Measurements from ENCODE around the gene MPRIP. TPM values are rescaled to one million over a fixed set of nuclear protein-coding genes. Genes with fewer than 3 reads are reported as not detected.
"Not testable (repeated sequence)": the region's sequence is repeated elsewhere in the genome, so short reads cannot be mapped to it uniquely, and the experiment has no call there.

Gene MPRIP
- total RNA-seq, 1 experiment from 2014 or later, result 73.9 TPM

DNA sequence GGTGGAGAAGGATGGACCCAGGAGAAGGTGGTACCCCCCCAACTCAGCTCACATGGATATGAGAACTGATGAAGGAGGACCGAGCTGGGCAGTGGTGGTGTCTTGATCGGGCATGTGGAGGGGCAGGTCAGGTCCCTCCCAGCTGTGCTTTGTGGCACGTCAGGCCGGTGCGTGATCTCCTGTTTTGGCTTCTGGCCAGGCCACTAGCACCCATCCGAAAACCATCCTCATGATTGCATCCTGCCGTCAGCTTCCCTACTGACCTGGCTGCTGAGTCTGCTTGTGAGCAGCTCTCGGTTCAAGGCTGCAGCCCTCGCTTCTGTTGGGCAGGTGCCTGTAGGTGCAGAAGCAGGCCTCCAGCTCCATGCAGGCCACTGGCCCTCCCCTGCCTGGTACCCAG lies 110.8 kb downstream of the MPRIP start:
- no peak for DNase-seq
- Histone ChIP-seq H3K27me3 (ENCODE audit: control insufficient read depth, insufficient read depth, low read length) (no peaks in the 10 kb centered on the region), H3K36me3 (replicated peaks; ENCODE audit: control insufficient read depth, insufficient read depth, low read length) (peaks cover 29% of the 10 kb centered on the region), H3K4me3 (ENCODE audit: insufficient read depth, low read depth, low read length) (no peak overlapping the region)

- no peak for DNase-seq
- H3K4me3 ChIP-seq (ENCODE audit: insufficient read depth, low read depth, low read length), result no peak overlapping the region
- no peaks in the 10 kb centered on the region for H3K27me3 ChIP-seq (ENCODE audit: control insufficient read depth, insufficient read depth, low read length)
- peaks cover 29% of the 10 kb centered on the region for H3K36me3 ChIP-seq (replicated peaks; ENCODE audit: control insufficient read depth, insufficient read depth, low read length)
These were observed 111.5 kb downstream of the MPRIP start for GRCh38 chr17:17153709-17154108.

GRCh38 chr17:17154556-17154955 lies 112.3 kb downstream of the MPRIP start:
- Histone ChIP-seq H3K27me3 (ENCODE audit: control insufficient read depth, insufficient read depth, low read length) (no peaks in the 10 kb centered on the region), H3K36me3 (replicated peaks; ENCODE audit: control insufficient read depth, insufficient read depth, low read length) (peaks cover 29% of the 10 kb centered on the region), H3K4me3 (ENCODE audit: insufficient read depth, low read depth, low read length) (no peak overlapping the region)
- no peak for DNase-seq

- H3K27me3 ChIP-seq (ENCODE audit: control insufficient read depth, insufficient read depth, low read length), result no peaks in the 10 kb centered on the region
- DNase-seq, result no peak
- no peak overlapping the region for H3K4me3 ChIP-seq (ENCODE audit: insufficient read depth, low read depth, low read length)
- peaks cover 29% of the 10 kb centered on the region for H3K36me3 ChIP-seq (replicated peaks; ENCODE audit: control insufficient read depth, insufficient read depth, low read length)
These were observed 112.7 kb downstream of the MPRIP start for GRCh38 chr17:17154981-17155380.

DNA sequence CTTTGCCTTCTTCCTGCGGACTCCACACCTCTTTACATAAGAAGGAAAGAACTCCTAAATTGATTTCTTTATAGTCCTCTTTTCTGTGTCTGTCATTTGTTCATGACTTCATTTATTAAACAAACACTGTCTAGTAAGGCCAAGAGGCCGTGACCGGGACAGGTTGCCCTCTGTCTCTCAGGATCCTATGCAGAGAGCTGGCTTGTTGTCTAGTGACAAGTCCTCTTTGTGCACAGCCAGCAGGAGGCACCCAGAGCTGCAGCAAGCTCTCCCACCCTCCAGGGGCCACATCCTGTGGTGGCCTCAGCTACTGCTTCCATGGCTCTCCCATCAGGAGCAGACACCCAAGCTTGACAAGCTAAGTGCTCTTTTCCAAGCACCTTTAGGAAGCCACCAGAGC lies 113.3 kb downstream of the MPRIP start:
- no peak for DNase-seq
- Histone ChIP-seq H3K27me3 (ENCODE audit: control insufficient read depth, insufficient read depth, low read length) (no peaks in the 10 kb centered on the region), H3K4me3 (ENCODE audit: insufficient read depth, low read depth, low read length) (no peak overlapping the region), H3K36me3 (replicated peaks; ENCODE audit: control insufficient read depth, insufficient read depth, low read length) (peaks cover 30% of the 10 kb centered on the region)

DNA sequence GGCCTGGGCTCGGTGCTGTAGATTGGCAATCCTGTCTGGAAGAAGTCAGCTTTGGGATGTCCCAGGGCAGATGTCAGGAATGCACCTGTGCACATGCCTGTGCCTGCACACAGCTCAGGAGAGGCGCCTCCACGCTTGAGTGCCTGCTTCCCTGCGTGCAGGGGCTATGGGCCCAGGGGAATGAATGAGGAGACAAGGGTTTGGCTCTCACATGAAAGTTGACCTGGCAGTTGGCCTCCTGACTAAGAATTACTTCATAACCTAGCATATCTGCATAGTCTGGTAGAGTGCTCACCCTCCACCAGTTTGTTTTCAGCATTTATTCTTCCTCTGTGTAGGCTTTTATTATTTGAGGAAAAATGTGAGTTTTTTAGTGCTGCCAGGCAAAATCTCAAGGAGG lies 113.8 kb downstream of the MPRIP start:
- H3K36me3 ChIP-seq (replicated peaks; ENCODE audit: control insufficient read depth, insufficient read depth, low read length), result peaks cover 32% of the 10 kb centered on the region

GRCh38 chr17:17156511-17156910 lies 114.3 kb downstream of the MPRIP start:
- Histone ChIP-seq H3K36me3 (replicated peaks; ENCODE audit: control insufficient read depth, insufficient read depth, low read length) (peaks cover 32% of the 10 kb centered on the region), H3K4me3 (ENCODE audit: insufficient read depth, low read depth, low read length) (no peak overlapping the region), H3K27me3 (ENCODE audit: control insufficient read depth, insufficient read depth, low read length) (no peaks in the 10 kb centered on the region)
- no peak for DNase-seq

More for the DNA sequence above, 113.8 kb downstream of the MPRIP start:
- DNase-seq, result no peak
- no peak overlapping the region for H3K4me3 ChIP-seq (ENCODE audit: insufficient read depth, low read depth, low read length)
- H3K27me3 ChIP-seq (ENCODE audit: control insufficient read depth, insufficient read depth, low read length), result no peaks in the 10 kb centered on the region

- DNase-seq, result no peak
- Histone ChIP-seq H3K4me3 (ENCODE audit: insufficient read depth, low read depth, low read length) (no peak overlapping the region), H3K27me3 (ENCODE audit: control insufficient read depth, insufficient read depth, low read length) (no peaks in the 10 kb centered on the region), H3K36me3 (replicated peaks; ENCODE audit: control insufficient read depth, insufficient read depth, low read length) (peaks cover 32% of the 10 kb centered on the region)
These were observed 114.8 kb downstream of the MPRIP start for GRCh38 chr17:17157041-17157440.

DNA sequence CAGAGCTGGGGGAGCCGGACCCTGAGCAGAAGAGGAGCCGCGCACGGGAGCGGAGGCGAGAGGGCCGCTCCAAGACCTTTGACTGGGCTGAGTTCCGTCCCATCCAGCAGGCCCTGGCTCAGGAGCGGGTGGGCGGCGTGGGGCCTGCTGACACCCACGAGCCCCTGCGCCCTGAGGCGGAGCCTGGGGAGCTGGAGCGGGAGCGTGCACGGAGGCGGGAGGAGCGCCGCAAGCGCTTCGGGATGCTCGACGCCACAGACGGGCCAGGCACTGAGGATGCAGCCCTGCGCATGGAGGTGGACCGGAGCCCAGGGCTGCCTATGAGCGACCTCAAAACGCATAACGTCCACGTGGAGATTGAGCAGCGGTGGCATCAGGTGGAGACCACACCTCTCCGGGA lies 116.2 kb downstream of the MPRIP start:
- H3K27me3 ChIP-seq (ENCODE audit: control insufficient read depth, insufficient read depth, low read length); DNase-seq; H3K4me3 ChIP-seq (ENCODE audit: insufficient read depth, low read depth, low read length): not testable (repeated sequence)
- peaks cover 29% of the 10 kb centered on the region for H3K36me3 ChIP-seq (replicated peaks; ENCODE audit: control insufficient read depth, insufficient read depth, low read length)

- Histone ChIP-seq H3K27me3 (ENCODE audit: control insufficient read depth, insufficient read depth, low read length) (no peaks in the 10 kb centered on the region), H3K4me3 (ENCODE audit: insufficient read depth, low read depth, low read length) (no peak overlapping the region)
- DNase-seq, result no peak
These were observed 117.3 kb downstream of the MPRIP start for GRCh38 chr17:17159571-17159970.

GRCh38 chr17:17161121-17161520 lies 118.9 kb downstream of the MPRIP start:
- Histone ChIP-seq H3K36me3 (replicated peaks; ENCODE audit: control insufficient read depth, insufficient read depth, low read length) (peaks cover 23% of the 10 kb centered on the region), H3K4me3 (ENCODE audit: insufficient read depth, low read depth, low read length) (no peak overlapping the region), H3K27me3 (ENCODE audit: control insufficient read depth, insufficient read depth, low read length) (no peaks in the 10 kb centered on the region)
- no peak for DNase-seq

More at GRCh38 chr17:17159571-17159970, 117.3 kb downstream of the MPRIP start:
- H3K36me3 ChIP-seq (replicated peaks; ENCODE audit: control insufficient read depth, insufficient read depth, low read length), result peaks cover 23% of the 10 kb centered on the region

DNA sequence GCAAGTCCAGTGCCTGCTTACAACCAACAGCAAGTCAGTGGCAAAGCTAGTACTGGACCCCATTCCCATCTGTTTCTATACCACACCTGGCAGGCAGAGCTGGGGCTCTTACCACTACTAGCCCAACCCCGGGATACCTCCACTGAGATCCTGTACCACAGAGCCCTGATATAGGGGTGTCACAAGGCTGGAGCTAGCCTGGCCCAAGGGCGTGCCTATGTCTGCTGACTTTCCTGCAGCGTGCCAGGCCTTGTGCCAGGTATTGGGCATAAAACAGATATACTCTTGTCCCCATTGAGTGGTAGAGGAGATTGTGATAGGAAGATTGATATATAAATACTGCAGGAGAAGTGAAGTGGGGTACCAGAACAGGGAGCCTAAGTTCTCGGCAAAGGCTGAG lies 119.5 kb downstream of the MPRIP start:
- DNase-seq, result no peak
- no peak overlapping the region for H3K4me3 ChIP-seq (ENCODE audit: insufficient read depth, low read depth, low read length)
- H3K27me3 ChIP-seq (ENCODE audit: control insufficient read depth, insufficient read depth, low read length), result no peaks in the 10 kb centered on the region
- peaks cover 24% of the 10 kb centered on the region for H3K36me3 ChIP-seq (replicated peaks; ENCODE audit: control insufficient read depth, insufficient read depth, low read length)

GRCh38 chr17:17164156-17164555 lies 121.9 kb downstream of the MPRIP start:
- H3K36me3 ChIP-seq (replicated peaks; ENCODE audit: control insufficient read depth, insufficient read depth, low read length), result peaks cover 23% of the 10 kb centered on the region
- no peak overlapping the region for H3K4me3 ChIP-seq (ENCODE audit: insufficient read depth, low read depth, low read length)
- no peaks in the 10 kb centered on the region for H3K27me3 ChIP-seq (ENCODE audit: control insufficient read depth, insufficient read depth, low read length)
- no peak for DNase-seq

DNA sequence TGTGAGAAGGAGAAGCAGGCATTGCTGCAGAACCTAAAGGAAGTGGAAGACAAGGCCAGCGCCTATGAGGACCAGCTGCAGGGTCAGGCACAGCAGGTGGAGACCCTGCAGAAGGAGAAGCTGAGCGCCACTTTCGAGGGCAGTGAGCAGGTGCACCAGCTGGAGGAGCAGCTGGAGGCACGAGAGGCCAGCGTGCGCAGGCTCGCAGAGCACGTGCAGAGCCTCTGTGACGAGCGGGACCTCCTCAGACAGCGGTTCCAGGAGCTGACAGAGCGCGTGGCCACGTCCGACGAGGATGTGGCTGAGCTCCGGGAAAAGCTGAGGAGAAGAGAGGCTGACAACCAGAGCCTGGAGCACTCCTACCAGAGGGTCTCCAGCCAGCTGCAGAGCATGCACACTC lies 122.4 kb downstream of the MPRIP start:
- no peak overlapping the region for H3K4me3 ChIP-seq (ENCODE audit: insufficient read depth, low read depth, low read length)
- no peaks in the 10 kb centered on the region for H3K27me3 ChIP-seq (ENCODE audit: control insufficient read depth, insufficient read depth, low read length)
- H3K36me3 ChIP-seq (replicated peaks; ENCODE audit: control insufficient read depth, insufficient read depth, low read length), result peaks cover 23% of the 10 kb centered on the region
- no peak for DNase-seq

DNA sequence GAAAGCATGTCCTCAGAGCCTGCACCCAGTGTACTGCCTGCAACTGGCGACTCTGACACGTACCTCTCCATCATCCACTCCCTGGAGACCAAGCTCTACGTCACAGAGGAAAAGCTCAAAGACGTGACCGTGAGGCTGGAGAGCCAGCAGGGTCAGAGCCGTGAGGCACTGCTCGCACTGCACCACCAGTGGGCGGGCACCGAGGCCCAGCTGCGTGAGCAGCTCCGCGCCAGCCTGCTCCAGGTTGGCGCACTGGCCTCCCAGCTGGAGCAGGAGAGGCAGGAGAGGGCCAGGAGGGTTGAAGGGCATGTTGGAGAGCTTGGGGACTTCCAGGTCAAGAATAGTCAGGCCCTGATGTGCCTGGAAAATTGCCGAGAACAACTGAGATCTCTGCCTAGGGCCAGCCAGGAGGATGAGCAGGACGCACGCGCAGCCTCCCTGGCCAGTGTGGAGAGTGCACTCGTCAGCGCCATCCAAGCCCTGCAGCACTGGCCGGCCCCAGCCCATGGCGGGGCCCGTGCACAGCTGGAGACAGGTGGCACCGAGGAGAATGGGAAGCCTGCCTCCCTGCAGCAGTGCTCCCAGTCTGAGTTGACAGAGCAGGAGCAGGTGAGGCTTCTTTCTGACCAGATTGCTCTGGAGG lies 123.5 kb downstream of the MPRIP start:
- Histone ChIP-seq H3K4me3 (ENCODE audit: insufficient read depth, low read depth, low read length) (no peak overlapping the region), H3K36me3 (replicated peaks; ENCODE audit: control insufficient read depth, insufficient read depth, low read length) (peaks cover 19% of the 10 kb centered on the region), H3K27me3 (ENCODE audit: control insufficient read depth, insufficient read depth, low read length) (no peaks in the 10 kb centered on the region)
- no peak for DNase-seq

DNA sequence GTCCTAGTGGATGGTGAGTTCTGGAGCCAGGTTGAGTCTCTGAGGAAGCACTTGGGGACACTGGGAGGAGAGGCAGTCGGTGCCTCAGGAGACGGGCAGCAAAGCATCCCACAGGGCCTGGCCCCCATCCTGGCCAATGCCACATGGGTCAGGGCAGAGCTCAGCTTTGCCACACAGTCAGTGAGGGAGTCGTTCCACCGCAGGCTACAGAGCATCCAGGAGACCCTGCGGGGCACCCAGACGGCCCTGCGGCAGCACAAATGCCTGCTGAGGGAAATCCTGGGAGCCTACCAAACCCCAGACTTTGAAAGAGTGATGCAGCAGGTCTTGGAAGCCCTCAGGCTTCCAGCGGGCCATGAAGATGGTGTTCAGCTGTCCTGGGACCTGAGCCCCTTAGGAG lies 124.2 kb downstream of the MPRIP start:
- Histone ChIP-seq H3K4me3 (ENCODE audit: insufficient read depth, low read depth, low read length) (no peak overlapping the region), H3K36me3 (replicated peaks; ENCODE audit: control insufficient read depth, insufficient read depth, low read length) (peaks cover 19% of the 10 kb centered on the region), H3K27me3 (ENCODE audit: control insufficient read depth, insufficient read depth, low read length) (no peaks in the 10 kb centered on the region)
- DNase-seq, result no peak
